ENCODE measurements around the gene GAS6.

GAS6 gene

DNA sequence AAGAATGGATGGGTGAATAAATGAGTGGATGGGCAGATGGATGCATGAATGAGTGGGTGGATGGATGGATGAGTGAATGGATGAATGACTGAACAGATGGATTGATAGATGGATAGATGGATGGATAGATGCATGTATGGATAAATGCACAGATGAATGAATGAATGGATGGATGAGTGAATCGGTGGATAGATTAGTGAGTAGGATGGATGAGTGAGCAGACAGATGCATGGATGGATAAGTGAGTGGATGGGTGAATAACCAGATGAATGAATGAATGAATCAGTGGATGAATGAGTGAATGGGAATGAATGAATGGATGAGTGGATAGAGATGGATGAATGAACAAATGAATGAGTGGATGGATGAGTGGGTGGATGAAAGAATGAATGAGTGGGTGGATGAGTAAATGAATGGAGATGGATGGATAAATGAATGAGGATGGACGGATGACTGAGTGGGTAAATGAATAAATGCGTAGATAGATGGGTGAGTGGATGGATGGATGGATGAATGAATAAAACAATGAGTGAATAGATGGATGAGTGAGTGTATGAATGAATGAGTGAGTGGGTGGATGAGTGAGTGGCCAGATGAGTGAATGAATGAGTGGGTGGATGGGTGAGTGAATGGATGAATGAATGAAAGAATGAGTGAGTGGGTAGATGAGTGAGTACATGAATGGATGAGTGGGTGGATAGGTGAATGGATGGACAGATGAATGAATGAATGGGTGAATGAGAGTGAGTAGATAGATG lies 13.0 kb downstream of the GAS6 start:
- no peak for DNase-seq

DNA sequence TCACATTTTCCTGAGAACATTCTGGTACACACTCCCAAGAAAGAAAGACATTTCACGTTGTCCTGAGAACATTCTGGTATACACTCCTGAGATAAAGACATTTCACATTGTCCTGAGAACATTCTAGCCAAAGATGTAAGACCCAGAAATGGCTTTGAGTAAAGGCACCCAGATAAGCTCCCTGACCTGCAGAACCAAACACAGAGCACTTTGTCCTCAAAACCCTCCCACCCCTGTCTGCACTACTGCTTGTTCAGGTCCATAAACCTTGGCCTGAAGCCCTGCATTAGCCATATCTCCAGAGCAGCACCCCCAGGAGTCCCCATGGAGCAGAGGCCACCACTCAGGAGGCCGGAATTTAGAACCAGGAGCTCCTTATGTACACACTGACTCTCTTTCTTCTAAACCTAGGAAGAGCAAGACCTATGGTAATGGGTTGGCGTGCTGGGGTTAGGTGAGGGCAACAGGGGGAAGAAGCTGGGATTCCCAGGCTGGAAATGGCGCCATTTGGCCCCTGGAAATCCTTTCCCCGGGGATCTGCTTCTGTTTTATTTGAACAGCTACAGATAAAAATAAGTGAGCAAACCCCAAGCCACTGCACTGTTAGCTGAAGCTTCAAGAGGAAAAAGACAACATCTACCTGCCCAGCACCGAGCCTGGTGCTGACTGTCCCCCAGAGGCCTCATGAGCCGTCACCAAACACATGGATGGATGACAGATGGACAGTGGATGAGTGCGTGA lies 13.7 kb downstream of the GAS6 start:
- DNase-seq = no peak

DNA sequence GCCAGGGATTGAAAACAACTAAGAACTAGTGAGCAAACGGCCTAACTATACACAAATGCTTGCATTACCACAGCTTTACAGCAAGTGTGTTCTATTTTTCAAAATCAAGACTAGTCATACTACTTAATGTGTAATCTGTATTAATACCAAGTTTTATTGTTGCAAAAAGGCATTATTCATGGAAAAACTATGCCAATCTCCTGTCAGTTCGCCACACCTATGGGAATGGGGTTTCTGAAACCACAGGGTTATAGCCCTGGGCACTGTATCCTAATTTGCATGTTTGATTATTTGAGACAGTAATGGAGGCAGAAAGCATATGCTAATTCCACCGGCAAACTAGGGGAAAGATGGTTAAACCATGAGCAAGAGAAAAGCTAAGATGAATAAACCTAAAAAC lies 14.3 kb downstream of the GAS6 start:
- DNase-seq = no peak

DNA sequence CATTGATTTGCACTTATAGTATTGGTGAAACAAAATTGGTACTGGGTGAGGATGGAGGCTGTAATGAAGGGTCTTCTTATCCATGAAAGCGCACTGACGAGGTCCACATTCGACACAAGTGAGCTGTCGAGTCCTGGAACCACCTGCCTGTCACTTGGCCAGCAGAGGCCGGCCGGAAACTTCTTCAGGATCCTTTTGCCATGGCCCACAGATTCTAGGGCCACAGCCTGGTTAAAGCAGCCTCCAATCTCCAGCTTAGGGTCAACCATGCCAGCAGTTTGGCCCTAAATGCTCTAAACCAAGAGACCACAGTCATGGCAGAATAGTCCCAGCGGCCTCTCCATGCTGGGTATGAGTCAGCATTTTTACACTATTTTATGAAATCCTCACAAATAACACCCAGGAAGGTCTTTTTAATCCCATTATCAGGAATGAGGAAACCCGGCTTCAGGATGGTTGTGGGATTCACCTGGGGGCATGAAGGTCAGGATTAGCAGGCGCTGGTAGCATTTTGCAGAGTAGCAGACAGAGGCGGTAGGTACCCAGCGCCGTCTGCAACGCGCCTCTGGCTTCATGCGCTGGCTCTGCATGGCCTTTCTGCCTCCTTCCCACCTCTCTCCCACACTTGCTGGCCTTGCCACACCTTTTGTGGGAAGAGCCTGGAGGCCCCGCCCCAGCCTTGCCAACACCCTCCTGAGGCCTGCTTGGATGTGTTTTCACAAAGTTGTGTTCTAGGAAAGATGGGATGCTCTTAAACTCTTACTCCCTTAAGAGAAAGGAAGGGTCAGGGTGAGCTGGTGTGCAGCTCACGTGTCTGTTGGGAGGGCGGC lies 15.2 kb downstream of the GAS6 start:
- DNase-seq = no peak

DNA sequence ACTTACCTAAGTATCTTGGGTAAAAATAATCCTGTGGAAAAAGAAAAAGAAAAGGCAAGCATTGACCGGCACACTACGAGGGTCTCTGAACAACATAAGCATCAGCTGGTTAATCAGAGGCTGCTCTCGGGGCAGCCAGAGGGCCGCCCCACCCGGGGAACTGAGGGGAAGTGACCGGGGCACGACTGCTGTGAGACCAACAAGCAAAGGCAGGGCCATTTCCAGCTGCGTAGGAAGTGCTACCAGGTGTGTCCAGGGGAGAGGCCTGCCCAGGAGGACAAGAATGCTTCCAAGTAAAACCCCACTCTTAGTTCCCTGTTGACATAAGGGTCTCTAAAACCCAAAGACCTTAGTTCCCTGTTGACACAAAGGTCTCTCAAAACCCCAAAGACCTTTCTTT lies 15.9 kb downstream of the GAS6 start:
- peak; percentile 7 for DNase-seq

DNA sequence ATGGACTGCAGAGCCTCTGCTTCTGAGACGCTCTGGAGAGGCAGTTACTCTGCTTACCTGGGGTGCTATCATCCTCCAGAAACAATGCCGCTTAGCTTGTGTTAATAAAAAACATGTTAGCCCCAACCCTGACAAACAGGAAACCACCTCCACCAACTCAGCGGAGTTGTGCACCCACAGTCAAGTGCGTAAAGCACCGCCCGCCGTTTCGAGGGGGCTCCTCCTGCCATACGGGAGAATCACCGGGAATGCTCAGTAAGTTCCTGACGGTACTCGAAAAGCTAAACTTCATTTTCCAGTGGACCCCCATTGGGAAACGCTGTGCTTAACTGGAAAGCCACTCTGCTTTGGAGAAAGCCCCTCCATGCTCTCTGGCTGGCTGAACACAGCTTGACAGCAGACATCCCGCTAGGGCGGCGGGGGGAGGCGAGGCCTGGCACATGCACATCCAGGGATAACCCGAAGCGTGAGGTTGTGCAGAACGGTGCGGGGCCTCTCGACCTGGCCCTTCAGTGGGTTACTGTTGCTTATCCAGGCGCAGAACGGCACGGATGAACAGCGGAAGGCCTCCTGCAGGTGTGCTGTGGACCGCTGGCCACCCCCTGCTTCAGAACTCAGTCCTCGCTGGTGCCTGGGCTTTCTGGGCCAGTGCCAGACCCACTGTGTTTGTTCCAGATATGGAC lies 17.1 kb downstream of the GAS6 start:
- peak; percentile 11 for DNase-seq

DNA sequence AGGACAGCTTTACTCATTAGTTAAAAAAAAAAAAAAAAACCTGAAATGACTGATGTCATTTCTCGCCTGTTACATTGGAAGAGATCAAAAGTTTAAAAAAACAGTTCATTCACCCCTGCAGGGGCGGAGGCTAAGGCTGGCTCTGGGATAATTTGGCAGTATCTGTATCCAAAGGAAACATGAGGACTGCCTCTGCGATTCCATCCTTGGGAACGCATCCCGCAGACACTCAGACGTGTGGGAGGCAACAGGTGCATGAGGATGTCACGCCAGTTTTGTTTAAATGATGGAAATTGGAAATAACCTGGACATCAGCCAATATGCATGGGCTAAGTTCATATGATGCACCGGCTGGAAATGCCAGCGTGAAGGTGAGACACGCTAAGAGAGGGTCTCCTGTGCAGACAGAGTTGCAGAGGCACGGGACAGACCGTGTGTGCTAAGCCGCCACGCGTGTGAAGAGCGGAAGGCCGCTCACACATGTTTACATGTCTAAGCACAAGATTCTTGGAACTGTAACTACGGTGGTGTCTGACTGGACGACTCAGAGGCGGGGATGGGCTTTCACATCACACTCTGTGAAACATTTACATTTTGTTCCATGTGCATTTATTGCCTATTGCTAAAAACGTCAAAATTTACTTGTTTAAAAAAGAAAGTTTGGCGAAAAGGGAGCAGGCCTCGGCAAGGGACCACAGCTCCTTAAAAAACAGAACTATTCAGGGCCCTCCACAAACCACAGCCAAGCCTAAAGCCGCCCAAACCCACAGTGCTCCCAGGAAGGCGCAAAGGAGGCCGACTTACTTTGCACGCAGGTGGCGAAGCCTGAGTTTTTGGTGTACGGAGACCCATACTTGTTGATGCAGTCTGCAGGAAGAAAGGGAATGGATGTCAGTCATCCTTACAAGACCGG lies 17.9 kb downstream of the GAS6 start:
- peak; percentile 14 for DNase-seq

DNA sequence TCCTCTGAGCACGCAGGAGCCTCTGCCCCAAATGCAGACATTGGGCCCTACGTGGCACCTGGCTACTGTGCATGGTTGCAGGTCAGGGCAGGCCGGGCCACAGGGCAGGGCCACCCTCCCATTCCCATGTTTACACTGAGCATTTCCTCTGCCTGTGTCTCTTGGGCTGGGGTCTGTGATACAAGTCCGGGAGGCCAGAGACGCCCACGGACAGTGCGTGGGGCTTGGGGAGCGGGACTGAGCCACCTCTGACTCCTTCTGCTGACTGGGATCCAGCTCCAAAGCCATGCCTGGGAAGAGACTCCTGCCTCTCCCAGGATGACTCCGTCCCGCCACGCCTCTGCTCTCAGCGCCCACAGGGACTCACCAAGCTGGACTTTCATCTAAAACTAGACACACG lies 18.8 kb downstream of the GAS6 start:
- peak; percentile 5 for DNase-seq

DNA sequence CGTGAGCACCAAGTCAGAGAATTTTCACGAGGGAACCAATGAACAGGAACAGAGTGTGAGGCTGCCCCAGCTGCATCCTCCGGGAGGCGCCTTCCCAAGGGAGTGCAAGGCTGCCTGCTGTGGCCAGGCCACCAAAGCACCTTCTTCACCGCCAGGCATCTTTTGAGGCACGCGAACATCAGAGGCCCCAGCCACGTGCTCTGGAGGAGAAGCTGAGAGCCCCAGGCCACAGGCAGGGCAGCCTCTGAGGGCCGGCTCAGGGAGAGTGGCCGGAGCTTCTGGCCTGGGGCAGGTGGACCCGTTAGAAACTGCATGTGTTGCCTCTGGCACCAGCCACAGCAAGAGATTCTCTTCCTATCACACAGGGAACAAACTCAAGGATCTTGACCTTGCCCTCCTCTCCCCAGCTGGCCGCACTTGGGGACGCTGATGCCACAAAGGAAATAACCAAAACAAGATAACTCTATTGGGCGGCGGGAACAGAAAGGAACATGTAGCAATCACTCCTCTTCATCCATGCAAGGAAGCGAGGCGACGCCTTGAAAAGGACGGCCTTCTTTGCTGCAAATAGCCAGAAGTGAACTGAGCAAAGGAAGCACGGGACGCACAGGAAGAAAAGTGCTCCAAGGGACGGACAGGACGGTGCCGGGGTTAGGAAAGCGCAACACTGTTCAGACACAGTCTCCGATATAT lies 19.9 kb downstream of the GAS6 start:
- peak; percentile 5 for DNase-seq

DNA sequence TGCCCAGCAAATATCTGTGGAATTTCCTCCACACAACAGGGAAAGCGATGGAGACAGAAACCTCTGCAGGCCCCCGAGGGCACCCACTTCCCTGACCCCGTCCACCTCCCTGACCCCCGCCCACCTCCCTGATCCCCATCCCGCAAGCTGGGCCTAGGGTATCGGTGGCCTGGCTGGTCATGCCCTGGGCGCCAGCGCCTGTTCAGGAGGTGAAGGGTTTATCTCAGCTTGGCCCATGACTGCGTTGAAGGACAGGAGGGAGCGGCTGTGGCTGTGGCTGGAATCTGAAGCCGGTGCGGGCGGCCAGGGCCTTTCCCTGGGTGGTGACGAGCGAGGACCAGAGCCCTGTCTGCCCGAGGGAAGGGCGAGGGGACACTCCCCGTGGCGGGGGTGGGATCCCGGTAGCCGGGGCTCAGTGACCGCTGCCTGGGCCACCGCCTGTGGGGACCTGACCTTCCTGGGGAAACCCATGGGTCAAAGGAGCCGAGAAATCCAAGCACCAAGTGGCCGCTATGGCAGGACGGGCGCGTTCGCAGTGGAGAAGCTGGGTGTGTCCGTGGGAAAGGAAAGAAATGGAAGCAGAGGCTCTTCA lies 20.7 kb downstream of the GAS6 start:
- no peak for DNase-seq

DNA sequence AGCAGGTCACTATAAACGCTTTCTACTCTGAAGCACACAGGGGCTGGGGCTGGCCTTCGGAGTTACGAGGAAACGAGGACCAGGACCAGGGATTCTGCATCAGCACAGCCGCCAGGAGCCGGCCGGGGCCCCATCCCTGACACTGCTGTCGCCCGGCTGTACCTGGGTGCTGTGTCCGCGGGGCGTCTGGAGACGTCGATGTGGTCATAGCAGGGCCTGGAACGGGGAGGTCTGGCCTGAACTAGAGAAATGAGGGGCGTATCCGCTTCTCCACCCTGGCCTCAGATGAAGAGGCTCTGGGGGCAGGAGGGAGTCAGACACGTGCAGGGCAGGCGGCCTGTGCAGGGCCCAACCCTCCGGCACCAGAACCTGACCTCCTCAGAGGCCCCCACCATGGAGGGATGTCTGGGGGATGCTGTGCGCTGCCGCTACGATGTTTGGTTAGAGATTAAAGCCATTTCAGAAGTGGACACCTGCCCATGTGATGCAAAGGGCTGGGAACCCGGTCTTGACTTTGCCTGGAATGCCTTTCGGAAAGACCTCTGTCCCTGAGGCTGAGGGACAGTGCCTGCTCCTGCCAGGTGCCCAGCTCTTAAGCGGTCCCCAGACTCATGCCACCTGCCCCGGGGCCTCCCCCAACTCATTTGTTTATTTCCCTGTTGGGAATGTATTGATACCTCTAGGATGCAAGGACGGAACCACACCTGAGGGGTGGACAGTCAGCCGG lies 21.4 kb downstream of the GAS6 start:
- DNase-seq = no peak

DNA sequence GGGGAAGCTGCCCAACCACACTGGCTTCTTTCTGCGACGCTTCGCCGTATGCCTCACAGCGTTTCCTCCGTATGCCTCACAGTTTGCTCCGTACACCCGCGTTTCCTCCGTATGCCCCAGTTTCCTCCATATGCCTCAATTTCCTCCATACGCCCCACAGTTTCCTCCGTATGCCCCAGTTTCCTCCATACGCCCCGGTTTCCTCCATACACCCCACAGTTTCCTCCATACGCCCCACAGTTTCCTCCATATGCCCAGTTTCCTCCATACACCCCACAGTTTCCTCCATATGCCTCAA lies 22.6 kb downstream of the GAS6 start:
- DNase-seq = no peak

DNA sequence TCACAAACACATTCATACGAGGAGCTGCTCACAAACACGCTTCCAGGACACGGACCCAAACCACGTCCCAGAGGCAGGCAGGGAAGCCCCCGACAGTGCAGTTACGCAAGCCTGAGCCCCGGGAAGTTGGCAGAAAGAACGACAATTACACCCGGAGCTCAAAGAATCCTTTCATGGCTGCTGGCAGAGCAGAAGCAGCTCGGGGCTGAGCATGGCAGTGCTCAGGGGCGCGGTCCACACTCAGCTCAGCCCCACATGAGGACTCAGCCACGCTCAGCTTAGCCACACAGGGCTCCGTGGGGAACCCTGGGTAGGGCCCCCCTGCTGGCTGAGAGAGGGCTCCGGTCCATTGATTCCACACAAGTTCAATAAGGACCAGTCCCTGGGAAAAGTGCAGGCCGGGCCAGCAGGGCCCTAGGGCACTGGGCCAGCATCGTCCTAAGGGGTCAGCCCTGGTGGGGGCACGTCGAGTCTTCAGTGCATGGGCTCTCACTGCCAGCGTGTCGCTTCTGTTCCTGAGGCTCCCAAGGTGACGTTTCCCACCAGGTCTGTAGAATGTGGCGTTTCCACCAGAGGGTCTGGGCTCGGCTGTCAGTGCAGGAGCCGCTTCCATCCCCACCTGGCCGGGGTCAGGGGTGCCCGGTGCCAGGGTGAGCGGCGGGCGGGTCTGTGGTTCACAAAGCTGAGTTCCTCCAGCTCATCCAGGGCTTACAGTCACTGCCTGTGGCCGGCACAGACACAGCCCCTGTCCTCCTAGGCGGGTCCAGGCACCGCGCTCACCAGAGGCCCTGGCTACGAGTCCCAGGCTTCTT lies 23.1 kb downstream of the GAS6 start:
- no peak for DNase-seq

DNA sequence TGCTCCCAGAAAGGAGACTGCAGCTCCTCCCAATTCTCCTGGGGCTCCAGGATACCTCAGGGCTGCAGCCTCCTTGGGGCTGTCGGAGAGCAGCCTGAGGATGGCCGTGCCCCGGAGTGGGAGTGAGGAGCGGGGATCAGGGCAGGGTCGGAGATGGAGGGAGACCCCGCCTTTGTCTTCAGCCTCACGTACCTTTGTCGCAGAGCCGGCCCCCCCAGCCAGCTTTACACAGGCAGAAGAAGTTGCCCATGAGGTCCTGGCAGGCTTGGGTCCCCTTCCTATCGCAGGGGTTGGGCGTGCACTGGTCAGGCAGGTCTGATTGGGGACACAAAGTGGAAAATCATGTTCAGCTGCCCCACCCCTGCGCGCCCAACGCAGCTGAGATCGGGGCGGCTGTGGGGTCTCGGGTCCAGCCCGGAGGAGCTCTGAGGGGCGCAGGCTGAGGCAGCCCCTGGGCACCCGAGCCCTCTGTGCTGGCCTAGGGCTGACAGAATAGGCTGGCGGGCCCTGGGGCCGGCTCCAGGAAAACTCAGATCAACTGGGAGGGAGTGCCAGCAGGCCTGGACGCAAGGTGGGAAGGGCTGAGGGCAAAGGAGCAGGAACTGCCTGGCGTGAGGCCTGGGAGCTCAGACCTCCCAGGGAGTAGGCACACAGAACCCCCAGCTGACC lies 24.2 kb downstream of the GAS6 start:
- DNase-seq = no peak

DNA sequence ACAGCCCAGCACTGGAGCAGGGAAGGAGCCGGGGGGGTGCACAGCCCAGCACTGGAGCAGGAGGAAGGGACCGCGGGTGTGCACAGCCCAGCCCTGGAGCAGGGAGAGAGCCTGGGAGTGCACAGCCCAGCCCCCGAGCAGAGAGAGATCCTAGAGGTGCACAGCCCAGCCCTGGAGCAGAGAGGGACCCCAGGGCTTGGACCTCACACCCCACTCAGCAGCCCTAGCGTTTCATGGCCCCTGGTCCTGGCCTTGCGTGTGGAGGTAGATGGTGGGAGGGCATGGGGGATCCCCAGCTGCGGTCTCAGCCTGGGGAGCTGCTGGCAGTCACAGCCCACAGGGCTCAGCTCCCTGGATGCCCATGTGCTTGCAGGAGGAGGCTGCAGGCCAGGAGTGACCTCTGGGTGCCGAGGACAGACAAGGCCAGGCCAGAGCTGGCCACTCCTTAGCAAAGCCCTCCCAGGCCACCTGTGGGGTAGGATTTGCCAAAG lies 25.1 kb downstream of the GAS6 start:
- no peak for DNase-seq

DNA sequence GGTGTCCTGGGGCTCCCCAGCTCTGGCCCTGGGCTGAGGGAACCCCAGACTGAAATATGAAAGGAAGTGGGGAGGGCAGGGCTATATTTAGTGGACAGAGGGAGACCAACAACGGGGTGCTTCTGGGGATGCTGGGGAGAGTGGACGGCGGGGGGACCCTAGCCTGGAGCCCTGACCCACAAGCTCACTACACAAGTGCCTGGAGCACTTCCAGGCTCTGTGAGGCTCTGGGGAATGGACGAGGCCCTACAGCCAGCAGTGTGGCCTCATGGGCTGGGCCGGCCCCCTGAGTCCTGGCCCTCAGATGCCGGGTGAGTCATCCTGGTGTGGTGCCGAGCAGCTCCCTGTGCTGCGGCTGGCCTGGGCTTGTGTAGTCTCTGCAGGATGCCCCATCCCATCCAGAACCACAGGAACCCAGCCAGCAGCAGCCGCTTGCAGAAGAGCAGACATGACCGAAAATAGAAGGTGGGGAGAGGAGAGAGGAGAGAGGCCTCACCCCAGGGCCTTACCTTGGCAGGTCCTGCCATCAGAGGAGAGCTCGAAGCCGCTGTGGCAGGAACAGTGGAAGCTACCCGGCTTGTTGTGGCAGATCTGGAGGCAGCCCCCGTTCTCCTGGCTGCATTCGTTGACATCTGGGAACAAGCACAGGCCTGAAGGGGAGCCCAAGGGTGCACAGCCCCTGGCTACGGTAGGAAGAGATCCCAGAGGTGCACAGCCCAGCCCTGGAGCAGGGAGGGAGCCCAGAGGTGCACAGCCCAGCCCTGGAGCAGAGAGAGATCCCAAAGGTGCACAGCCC lies 26.1 kb downstream of the GAS6 start:
- no peak for DNase-seq

DNA sequence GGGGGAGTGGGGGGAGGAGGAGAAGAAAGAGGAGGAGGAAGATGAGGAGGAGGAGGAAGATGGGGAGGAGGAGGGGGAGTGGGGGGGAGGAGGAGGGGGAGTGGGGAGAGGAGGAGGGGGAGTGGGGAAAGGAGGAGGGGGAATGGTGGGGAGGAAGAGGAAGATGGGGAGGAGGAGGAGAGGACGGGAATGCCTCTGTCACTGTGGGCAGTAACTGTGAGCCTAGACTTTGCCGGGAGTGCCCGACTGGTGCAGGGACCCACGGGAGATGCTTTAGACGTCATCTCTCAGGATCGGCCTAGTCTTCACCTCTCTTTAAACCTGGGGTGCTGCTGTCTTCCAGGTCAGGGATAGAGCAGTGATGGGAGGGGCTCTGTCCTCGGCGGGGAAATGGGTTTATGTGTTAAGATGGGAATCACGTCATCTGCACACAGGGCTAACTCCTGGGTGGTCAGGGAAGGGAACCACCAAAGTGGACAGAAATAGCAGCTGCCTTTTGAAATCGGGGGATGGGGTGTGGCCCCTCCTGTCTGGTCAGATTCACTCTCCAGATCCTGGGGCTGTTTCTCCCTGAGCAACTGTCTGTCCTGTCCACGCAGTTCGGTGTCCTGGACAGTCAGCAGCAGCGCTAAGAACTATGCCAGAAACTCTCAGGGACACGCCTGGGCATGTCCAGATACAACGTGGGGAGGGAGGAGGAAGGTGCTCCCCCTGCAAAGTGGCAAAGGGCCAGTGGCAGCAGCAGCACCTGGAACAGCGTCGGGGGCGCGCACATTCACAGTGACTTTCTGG lies 26.9 kb downstream of the GAS6 start:
- DNase-seq = no peak
